ENCODE data around the gene HCN2. TPM values are rescaled to one million over a fixed set of nuclear protein-coding genes. Genes with fewer than 3 reads are reported as not detected.

HCN2 gene
- total RNA-seq, 4 donors from 2014 or later: 0.14 to 1.00 (median 0.64) TPM; not detected in 1

DNA sequence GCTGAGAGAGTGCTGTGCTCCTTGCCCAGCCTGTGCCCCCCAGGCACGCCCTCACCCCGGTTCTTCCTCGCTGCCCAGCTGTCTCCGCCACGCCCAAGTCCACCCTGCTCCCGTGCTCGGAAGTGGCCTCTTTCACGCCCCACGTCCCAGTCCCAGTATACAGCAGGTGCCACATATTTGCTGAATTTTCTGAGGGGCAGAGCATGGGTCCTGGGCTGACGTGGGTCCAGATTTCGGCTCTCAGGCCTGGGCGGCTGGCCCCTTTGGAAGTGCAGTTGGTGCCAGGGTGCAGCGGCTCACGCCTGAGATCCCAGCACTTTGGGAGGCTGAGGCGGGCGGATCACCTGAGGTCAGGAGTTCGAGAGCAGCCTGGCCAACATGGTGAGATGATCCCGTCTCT lies 3.4 kb downstream of the HCN2 start:
- peaks cover 7 to 22% (median 17%) of the 10 kb centered on the region in 4 donors for H3K4me1 ChIP-seq
- H3K36me3 ChIP-seq: no peaks in the 10 kb centered on the region
- H3K9me3 ChIP-seq: no peaks in the 10 kb centered on the region
- TF ChIP-seq POLR2A (IDR thresholded peaks at IDR 0.05): no peak
- no peak for TF ChIP-seq EP300 (IDR thresholded peaks at IDR 0.05; ENCODE audit: low read depth)
- TF ChIP-seq, protein P1, sequence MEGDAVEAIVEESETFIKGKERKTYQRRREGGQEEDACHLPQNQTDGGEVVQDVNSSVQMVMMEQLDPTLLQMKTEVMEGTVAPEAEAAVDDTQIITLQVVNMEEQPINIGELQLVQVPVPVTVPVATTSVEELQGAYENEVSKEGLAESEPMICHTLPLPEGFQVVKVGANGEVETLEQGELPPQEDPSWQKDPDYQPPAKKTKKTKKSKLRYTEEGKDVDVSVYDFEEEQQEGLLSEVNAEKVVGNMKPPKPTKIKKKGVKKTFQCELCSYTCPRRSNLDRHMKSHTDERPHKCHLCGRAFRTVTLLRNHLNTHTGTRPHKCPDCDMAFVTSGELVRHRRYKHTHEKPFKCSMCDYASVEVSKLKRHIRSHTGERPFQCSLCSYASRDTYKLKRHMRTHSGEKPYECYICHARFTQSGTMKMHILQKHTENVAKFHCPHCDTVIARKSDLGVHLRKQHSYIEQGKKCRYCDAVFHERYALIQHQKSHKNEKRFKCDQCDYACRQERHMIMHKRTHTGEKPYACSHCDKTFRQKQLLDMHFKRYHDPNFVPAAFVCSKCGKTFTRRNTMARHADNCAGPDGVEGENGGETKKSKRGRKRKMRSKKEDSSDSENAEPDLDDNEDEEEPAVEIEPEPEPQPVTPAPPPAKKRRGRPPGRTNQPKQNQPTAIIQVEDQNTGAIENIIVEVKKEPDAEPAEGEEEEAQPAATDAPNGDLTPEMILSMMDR (IDR thresholded peaks at IDR 0.05): no peak
- no peak for TF ChIP-seq POLR2AphosphoS5 (IDR thresholded peaks at IDR 0.05)
- no peak for DNase-seq
- H3K27ac ChIP-seq: no peak overlapping the region
- H3K4me3 ChIP-seq: no peak overlapping the region
- peaks cover 90% of the 10 kb centered on the region for H3K27me3 ChIP-seq
- in situ Hi-C loops (cut with MboI; ENCODE audit: low pct_ligation_motif_present in 1 of 4, low pct_unique_long_range_greater_than_20kb in 1 of 4, low sequenced_read_pairs in 3 of 4) (no loop called here), intact Hi-C loops (cut with DNase I; ENCODE audit: low total_unique reads) (no loop called here)
- WGBS, 2 donors (ENCODE audit: low coverage in 1 of 2): 61 to 73% methylated on average over 6 to 18 of the region's 18 CpGs

DNA sequence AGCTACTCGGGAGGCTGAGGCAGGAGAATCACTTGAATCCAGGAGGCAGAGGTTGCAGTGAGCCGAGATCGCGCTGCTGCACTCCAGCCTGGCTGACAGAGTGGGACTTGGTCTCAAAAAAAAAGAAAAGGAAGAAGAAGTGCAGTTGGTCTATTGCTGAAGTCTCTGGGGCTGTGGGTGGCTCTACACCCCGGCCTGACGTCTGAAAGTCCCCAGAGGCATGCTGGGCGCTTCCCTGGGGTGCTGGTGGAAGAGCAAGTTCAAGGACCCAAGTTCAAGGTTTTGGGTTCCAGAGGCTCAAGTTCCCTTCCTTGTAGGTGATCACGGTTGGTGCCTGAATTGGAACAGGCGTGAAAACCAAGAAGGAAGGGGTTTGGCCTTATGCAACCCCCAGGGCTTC lies 3.8 kb downstream of the HCN2 start:
- Histone ChIP-seq H3K4me1 (peaks cover 5 to 18% (median 12%) of the 10 kb centered on the region in 4 donors), H3K9me3 (no peaks in the 10 kb centered on the region), H3K4me3 (no peak overlapping the region), H3K36me3 (no peaks in the 10 kb centered on the region), H3K27ac (no peak overlapping the region), H3K27me3 (peaks cover 88% of the 10 kb centered on the region)
- intact Hi-C loops (cut with DNase I; ENCODE audit: low total_unique reads): no loop called here
- WGBS, 2 donors (ENCODE audit: low coverage in 1 of 2): 29% methylated on average over 9 of the region's 9 CpGs; no CpG with 5 or more reads in 1 of the 2 donors
- TF ChIP-seq POLR2AphosphoS5 (IDR thresholded peaks at IDR 0.05) (no peak), POLR2A (IDR thresholded peaks at IDR 0.05) (no peak), EP300 (IDR thresholded peaks at IDR 0.05; ENCODE audit: low read depth) (no peak)
- TF ChIP-seq, protein P1 (IDR thresholded peaks at IDR 0.05): no peak
- DNase-seq: no peak
- in situ Hi-C loops (cut with MboI; ENCODE audit: low pct_ligation_motif_present in 1 of 4, low pct_unique_long_range_greater_than_20kb in 1 of 4, low sequenced_read_pairs in 3 of 4): no loop called here

DNA sequence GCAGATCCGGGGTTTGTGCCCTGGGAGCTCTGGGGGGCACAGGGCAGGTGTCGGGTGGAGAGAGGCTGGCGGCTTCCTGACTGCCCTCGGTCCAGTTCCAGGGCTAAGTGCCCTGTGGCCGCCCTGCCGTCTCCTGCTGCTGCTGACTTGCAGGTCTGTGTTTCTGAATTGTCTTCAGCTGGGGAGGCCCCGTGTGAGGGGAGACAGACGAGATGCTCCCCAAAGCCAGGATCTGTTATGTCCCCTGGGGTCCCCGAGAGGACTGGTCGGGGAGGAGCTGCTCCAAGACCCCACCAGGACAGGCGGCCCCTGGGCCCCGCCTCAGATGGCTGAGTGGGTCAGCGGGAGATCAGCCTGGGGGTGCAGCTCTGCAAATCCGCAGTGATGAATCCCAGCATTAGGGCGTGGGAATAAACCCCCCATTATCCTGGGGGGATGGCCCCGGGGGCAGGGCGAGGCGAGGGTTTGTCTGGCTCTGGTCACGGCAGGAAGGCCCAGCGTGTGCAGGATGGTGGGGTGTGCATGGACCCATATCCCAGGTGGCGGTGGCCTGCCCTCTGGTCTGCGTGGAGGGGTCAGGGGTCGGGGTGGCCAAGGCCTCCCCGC lies 4.7 kb downstream of the HCN2 start:
- intact Hi-C loops (cut with DNase I; ENCODE audit: low total_unique reads): no loop called here
- no peak for DNase-seq
- H3K9me3 ChIP-seq: no peaks in the 10 kb centered on the region
- in situ Hi-C loops (cut with MboI; ENCODE audit: low pct_ligation_motif_present in 1 of 4, low pct_unique_long_range_greater_than_20kb in 1 of 4, low sequenced_read_pairs in 3 of 4): no loop called here
- peaks cover 79% of the 10 kb centered on the region for H3K27me3 ChIP-seq
- H3K4me1 ChIP-seq: peaks cover under 1 to 9% (median 8%) of the 10 kb centered on the region in 4 donors
- H3K4me3 ChIP-seq: no peak overlapping the region
- no peaks in the 10 kb centered on the region for H3K36me3 ChIP-seq
- no peak overlapping the region for H3K27ac ChIP-seq
- 67% methylated on average over 24 of the region's 24 CpGs; no CpG with 5 or more reads in 1 of the 2 donors for WGBS, 2 donors (ENCODE audit: low coverage in 1 of 2)
- TF ChIP-seq EP300 (IDR thresholded peaks at IDR 0.05; ENCODE audit: low read depth) (no peak), POLR2A (IDR thresholded peaks at IDR 0.05) (no peak), POLR2AphosphoS5 (IDR thresholded peaks at IDR 0.05) (no peak)
- TF ChIP-seq, protein P1 (IDR thresholded peaks at IDR 0.05): no peak

DNA sequence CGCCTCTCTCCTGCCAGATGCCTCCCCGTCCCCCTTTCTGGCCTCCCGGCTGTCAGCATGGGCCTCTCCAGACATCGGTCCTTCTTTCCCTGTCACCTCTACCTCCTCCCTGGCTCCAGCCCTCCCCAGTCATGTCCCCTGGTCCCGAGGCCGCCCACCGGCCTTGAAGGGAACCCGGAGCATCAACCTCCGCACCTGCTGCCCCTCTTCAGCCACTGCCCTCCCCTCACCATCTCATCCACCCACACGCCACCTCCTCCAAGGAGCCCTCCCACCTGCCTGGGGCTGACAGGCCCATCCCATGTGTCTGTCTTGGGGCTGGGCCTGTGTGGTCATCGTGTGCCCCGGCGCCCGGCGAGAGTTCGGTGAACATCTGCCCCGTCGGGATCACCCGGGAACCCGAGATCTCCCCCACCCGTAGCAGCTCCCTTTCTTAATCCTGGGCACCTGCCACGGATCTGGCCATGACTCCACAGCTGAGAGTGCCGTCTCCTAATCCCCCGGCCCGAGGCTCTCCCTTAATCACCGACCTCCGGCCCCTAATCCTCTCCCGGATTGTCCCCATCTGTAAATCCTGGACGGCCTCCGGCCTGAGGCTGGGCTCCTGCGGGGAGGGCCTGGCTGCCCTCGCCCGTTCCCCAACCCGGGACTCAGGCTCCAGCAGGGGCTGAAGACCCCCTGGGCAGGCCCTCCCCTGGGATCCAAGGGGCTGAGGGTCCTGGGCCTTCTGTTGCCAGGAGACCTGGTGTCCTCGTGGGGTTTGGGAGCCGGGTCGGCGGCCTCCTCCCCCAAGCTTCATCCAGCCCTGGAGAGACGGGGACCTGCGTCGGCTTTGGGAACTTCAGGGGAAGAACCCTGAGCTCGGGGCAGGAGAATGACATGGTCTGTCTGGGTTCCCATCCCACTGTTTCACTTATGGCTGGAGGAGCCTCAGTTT lies 5.9 kb downstream of the HCN2 start:
- Histone ChIP-seq H3K9me3 (no peaks in the 10 kb centered on the region), H3K4me3 (no peak overlapping the region), H3K4me1 (peaks cover 0 to 4% (median 3%) of the 10 kb centered on the region in 4 donors), H3K36me3 (no peaks in the 10 kb centered on the region), H3K27me3 (peaks cover 73% of the 10 kb centered on the region), H3K27ac (no peak overlapping the region)
- DNase-seq: no peak
- intact Hi-C loops (cut with DNase I; ENCODE audit: low total_unique reads): no loop called here
- 70 to 93% methylated on average over 3 to 42 of the region's 42 CpGs for WGBS, 2 donors (ENCODE audit: low coverage in 1 of 2)
- TF ChIP-seq EP300 (IDR thresholded peaks at IDR 0.05; ENCODE audit: low read depth) (no peak), POLR2AphosphoS5 (IDR thresholded peaks at IDR 0.05) (no peak)
- TF ChIP-seq, protein P1 (IDR thresholded peaks at IDR 0.05): no peak
- in situ Hi-C loops (cut with MboI; ENCODE audit: low pct_ligation_motif_present in 1 of 4, low pct_unique_long_range_greater_than_20kb in 1 of 4, low sequenced_read_pairs in 3 of 4): no loop called here

Data from transverse colon (tissue), 4 donors.